ENCODE data around the gene MYO5B.
A peak's percentile ranks its signal among the peaks of the same experiment; 100 is the strongest.

The MYO5B gene

GRCh38 chr18:50071397-50071796 lies 123.5 kb downstream of the MYO5B start:
- TF ChIP-seq, protein P1, sequence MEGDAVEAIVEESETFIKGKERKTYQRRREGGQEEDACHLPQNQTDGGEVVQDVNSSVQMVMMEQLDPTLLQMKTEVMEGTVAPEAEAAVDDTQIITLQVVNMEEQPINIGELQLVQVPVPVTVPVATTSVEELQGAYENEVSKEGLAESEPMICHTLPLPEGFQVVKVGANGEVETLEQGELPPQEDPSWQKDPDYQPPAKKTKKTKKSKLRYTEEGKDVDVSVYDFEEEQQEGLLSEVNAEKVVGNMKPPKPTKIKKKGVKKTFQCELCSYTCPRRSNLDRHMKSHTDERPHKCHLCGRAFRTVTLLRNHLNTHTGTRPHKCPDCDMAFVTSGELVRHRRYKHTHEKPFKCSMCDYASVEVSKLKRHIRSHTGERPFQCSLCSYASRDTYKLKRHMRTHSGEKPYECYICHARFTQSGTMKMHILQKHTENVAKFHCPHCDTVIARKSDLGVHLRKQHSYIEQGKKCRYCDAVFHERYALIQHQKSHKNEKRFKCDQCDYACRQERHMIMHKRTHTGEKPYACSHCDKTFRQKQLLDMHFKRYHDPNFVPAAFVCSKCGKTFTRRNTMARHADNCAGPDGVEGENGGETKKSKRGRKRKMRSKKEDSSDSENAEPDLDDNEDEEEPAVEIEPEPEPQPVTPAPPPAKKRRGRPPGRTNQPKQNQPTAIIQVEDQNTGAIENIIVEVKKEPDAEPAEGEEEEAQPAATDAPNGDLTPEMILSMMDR (conservative IDR thresholded peaks at IDR 0.05; ENCODE audit: control insufficient read depth, insufficient read depth, low read depth, low read length), result no peak
- no peak for DNase-seq (ENCODE audit: low read depth)
- no peak overlapping the region for H3K4me3 ChIP-seq (ENCODE audit: control insufficient read depth, low read depth, low read length)

DNA sequence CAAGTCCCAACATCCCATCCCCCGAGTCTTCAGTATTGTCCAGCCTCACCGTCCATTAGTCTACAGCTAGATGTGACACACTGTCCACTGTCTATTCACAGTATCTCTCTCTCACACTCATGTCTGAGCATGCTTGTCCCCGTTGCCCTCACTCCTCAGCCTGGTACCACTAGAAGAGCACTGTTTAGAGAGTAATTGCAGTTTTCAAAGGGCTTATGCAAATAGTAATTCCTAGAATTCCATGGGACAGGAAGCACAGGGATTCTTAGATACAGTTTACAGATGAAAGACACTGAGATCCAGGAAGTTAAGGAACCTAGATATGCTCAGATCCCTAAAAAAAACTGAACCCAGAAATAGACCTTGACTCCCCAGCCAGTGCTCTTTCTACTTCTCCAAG lies 125.5 kb downstream of the MYO5B start:
- DNase-seq (ENCODE audit: low read depth), result no peak
- no peak overlapping the region for H3K4me3 ChIP-seq (ENCODE audit: control insufficient read depth, low read depth, low read length)
- TF ChIP-seq, protein P1 (conservative IDR thresholded peaks at IDR 0.05; ENCODE audit: control insufficient read depth, insufficient read depth, low read depth, low read length), result no peak

DNA sequence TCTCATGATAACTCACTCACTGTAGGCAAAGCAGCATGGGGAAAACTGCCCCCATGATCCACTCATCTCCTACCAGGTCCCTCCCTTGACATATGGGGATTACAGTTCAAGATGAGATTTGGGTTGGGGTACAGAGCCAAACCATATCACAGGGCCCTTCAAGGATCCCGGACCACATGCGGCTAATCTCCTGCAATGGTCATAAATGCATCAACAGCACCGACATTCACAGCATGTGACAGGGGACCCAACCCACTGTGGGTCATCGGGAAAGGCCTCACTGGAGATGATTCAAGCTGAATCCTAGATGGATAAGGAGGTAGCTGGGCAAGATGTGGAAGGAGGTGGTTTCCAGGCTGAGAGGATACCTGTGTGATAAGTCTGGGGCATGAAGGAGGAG lies 129.4 kb downstream of the MYO5B start:
- no peak overlapping the region for H3K4me3 ChIP-seq (ENCODE audit: control insufficient read depth, low read depth, low read length)
- no peak for DNase-seq (ENCODE audit: low read depth)
- TF ChIP-seq, protein P1 (conservative IDR thresholded peaks at IDR 0.05; ENCODE audit: control insufficient read depth, insufficient read depth, low read depth, low read length), result no peak

GRCh38 chr18:50065039-50065438 lies 129.9 kb downstream of the MYO5B start:
- TF ChIP-seq, protein P1 (conservative IDR thresholded peaks at IDR 0.05; ENCODE audit: control insufficient read depth, insufficient read depth, low read depth, low read length), result no peak
- no peak overlapping the region for H3K4me3 ChIP-seq (ENCODE audit: control insufficient read depth, low read depth, low read length)
- no peak for DNase-seq (ENCODE audit: low read depth)

GRCh38 chr18:50061876-50062517 lies 132.9 kb downstream of the MYO5B start:
- no peak overlapping the region for H3K4me3 ChIP-seq (ENCODE audit: control insufficient read depth, low read depth, low read length)
- DNase-seq (ENCODE audit: low read depth), result peak; percentile 6
- TF ChIP-seq, protein P1 (conservative IDR thresholded peaks at IDR 0.05; ENCODE audit: control insufficient read depth, insufficient read depth, low read depth, low read length), result no peak

DNA sequence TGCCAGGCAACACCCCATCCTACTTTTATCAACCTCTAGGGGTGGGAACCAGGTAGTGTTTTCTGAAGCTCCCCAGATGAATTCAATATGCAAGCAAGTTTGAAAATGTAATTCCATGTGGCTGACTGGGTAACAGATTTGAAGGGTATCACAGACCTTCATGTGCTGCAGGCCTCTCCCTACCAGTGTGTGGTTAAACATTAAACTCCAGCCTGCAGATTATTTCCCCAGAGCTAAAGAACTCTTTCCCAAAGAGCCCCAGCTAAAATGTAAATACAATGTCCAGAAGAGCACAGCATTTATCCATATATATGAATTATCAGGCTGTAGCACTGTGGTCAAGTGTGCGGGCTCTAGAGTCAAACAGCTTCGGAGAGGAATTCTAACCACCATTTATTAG lies 134.1 kb downstream of the MYO5B start:
- no peak overlapping the region for H3K4me3 ChIP-seq (ENCODE audit: control insufficient read depth, low read depth, low read length)
- DNase-seq (ENCODE audit: low read depth), result no peak
- TF ChIP-seq, protein P1 (conservative IDR thresholded peaks at IDR 0.05; ENCODE audit: control insufficient read depth, insufficient read depth, low read depth, low read length), result no peak

- DNase-seq (ENCODE audit: low read depth), result no peak
- TF ChIP-seq, protein P1 (conservative IDR thresholded peaks at IDR 0.05; ENCODE audit: control insufficient read depth, insufficient read depth, low read depth, low read length), result no peak
- H3K4me3 ChIP-seq (ENCODE audit: control insufficient read depth, low read depth, low read length), result no peak overlapping the region
Observed at GRCh38 chr18:50058731-50059130, 136.2 kb downstream of the MYO5B start.
